ENCODE results near the gene DACT1. TPM values are rescaled to one million over a fixed set of nuclear protein-coding genes. Genes with fewer than 3 reads are reported as not detected.

The DACT1 gene
- total RNA-seq, 1 donor from 2014 or later = 3.0 TPM

GRCh38 chr14:58629281-58629680 lies 8.5 kb upstream of the DACT1 start:
- no peak for TF ChIP-seq CTCF (IDR thresholded peaks at IDR 0.05)
- ChIA-PET CTCF (no interaction called here), POLR2A (interaction anchor here (0.6 kb wide), 1 partner anchor 9 kb away, joined by 5 read pairs; no protein-coding TSS in a partner anchor)

GRCh38 chr14:58631732-58632131 lies 6.0 kb upstream of the DACT1 start:
- Mint-ChIP-seq H3K9me3 (no peaks in the 10 kb centered on the region), H3K36me3 (ENCODE audit: low read depth) (no peaks in the 10 kb centered on the region), H3K4me3 (no peak overlapping the region), H3K27me3 (peaks cover 3% of the 10 kb centered on the region), H3K27ac (no peak overlapping the region), H3K4me1 (peaks cover 24% of the 10 kb centered on the region)
- ChIA-PET POLR2A (no interaction called here), CTCF (no interaction called here)
- DNase-seq (no peak), ATAC-seq (ENCODE audit: low read depth) (no peak)
- intact Hi-C loops (cut with micrococcal nuclease) = loop anchor here (10.0 kb wide), 1 partner anchor 1367 kb away; the partner anchor contains the start of genes AP5M1 and EXOC5
- no peak for TF ChIP-seq CTCF (IDR thresholded peaks at IDR 0.05)

More at GRCh38 chr14:58629281-58629680, 8.5 kb upstream of the DACT1 start:
- Mint-ChIP-seq H3K27me3 (peaks cover 3% of the 10 kb centered on the region), H3K36me3 (ENCODE audit: low read depth) (no peaks in the 10 kb centered on the region), H3K9me3 (no peaks in the 10 kb centered on the region), H3K4me1 (peaks cover under 1% of the 10 kb centered on the region), H3K27ac (no peak overlapping the region), H3K4me3 (no peak overlapping the region)
- ATAC-seq (ENCODE audit: low read depth) (no peak), DNase-seq (no peak)
- intact Hi-C loops (cut with micrococcal nuclease) = no loop called here

- ChIA-PET CTCF (no interaction called here), POLR2A (no interaction called here)
- Mint-ChIP-seq H3K4me3 (no peak overlapping the region), H3K27me3 (peaks cover 6% of the 10 kb centered on the region), H3K36me3 (ENCODE audit: low read depth) (peaks cover 2% of the 10 kb centered on the region), H3K9me3 (no peaks in the 10 kb centered on the region), H3K27ac (no peak overlapping the region), H3K4me1 (peaks cover 36% of the 10 kb centered on the region)
- ATAC-seq (ENCODE audit: low read depth) (no peak), DNase-seq (no peak)
- no peak for TF ChIP-seq CTCF (IDR thresholded peaks at IDR 0.05)
- intact Hi-C loops (cut with micrococcal nuclease) = loop anchor here (10.0 kb wide), 1 partner anchor 1369 kb away; the partner anchor contains the start of genes AP5M1 and EXOC5
These were observed 3.9 kb upstream of the DACT1 start for GRCh38 chr14:58633831-58634230.

GRCh38 chr14:58634406-58635090 lies 3.2 kb upstream of the DACT1 start:
- ATAC-seq (ENCODE audit: low read depth) = no peak
- peak overlapping the region; percentile 65 for H3K27ac Mint-ChIP-seq
- DNase-seq = no peak
- POLR2A ChIA-PET = no interaction called here
- TF ChIP-seq CTCF (IDR thresholded peaks at IDR 0.05) = no peak
- peaks cover 2% of the 10 kb centered on the region for H3K36me3 Mint-ChIP-seq (ENCODE audit: low read depth)
- intact Hi-C loops (cut with micrococcal nuclease) = loop anchor here (5.0 to 10.0 kb wide), 8 partner anchors 132 to 1370 kb away; partner anchors contain the start of genes AP5M1, DAAM1, EXOC5 and GPR135
- CTCF ChIA-PET = no interaction called here
- H3K4me3 Mint-ChIP-seq = peak overlapping the region; percentile 25
- H3K27me3 Mint-ChIP-seq = peaks cover 13% of the 10 kb centered on the region
- H3K4me1 Mint-ChIP-seq = peaks cover 43% of the 10 kb centered on the region
- H3K9me3 Mint-ChIP-seq = no peaks in the 10 kb centered on the region

GRCh38 chr14:58635091-58635830 lies 2.5 kb upstream of the DACT1 start:
- intact Hi-C loops (cut with micrococcal nuclease) = loop anchor here (5.0 to 10.0 kb wide), 8 partner anchors 133 to 1370 kb away; partner anchors contain the start of genes AP5M1, DAAM1, EXOC5 and GPR135
- ChIA-PET CTCF (no interaction called here), POLR2A (no interaction called here)
- Mint-ChIP-seq H3K4me3 (peak overlapping the region; percentile 25), H3K27me3 (peaks cover 17% of the 10 kb centered on the region), H3K36me3 (ENCODE audit: low read depth) (peaks cover 2% of the 10 kb centered on the region), H3K9me3 (no peaks in the 10 kb centered on the region), H3K27ac (peak overlapping the region; percentile 65), H3K4me1 (peaks cover 46% of the 10 kb centered on the region)
- no peak for ATAC-seq (ENCODE audit: low read depth)
- DNase-seq = no peak
- no peak for TF ChIP-seq CTCF (IDR thresholded peaks at IDR 0.05)
